Measurements from ENCODE around the gene EPN2.

DNA sequence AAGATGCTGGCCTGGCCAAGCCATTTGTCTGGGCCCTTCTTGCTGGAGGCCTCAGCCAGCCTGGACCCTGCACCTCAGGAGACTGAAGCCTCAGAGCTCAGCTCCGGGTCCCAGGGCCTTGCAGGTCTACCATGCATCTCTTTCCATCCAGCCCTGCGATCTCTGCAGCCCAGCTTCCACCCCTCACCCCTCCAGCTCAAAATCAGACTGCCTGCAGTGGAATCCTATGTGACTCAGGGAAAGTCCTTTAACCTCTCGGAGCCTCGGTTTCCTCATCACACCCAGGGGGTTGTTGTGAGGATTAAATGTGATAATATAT, 128.3 kb downstream of the EPN2 start:
- TF ChIP-seq, protein P1, sequence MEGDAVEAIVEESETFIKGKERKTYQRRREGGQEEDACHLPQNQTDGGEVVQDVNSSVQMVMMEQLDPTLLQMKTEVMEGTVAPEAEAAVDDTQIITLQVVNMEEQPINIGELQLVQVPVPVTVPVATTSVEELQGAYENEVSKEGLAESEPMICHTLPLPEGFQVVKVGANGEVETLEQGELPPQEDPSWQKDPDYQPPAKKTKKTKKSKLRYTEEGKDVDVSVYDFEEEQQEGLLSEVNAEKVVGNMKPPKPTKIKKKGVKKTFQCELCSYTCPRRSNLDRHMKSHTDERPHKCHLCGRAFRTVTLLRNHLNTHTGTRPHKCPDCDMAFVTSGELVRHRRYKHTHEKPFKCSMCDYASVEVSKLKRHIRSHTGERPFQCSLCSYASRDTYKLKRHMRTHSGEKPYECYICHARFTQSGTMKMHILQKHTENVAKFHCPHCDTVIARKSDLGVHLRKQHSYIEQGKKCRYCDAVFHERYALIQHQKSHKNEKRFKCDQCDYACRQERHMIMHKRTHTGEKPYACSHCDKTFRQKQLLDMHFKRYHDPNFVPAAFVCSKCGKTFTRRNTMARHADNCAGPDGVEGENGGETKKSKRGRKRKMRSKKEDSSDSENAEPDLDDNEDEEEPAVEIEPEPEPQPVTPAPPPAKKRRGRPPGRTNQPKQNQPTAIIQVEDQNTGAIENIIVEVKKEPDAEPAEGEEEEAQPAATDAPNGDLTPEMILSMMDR (IDR thresholded peaks at IDR 0.05; ENCODE audit: poor library complexity): no peak
- no peak for TF ChIP-seq EZH2phosphoT487 (IDR thresholded peaks at IDR 0.05; ENCODE audit: low read depth, severe bottlenecking, unreplicated experiment)
- no peak for TF ChIP-seq EZH2 (IDR thresholded peaks at IDR 0.05; ENCODE audit: borderline replicate concordance)

All from hepatocyte (in vitro differentiated cells).